ENCODE measurements around the gene CD59.

The CD59 gene

GRCh38 chr11:33668951-33669596, 67.1 kb downstream of the CD59 start:
- DNase-seq (ENCODE audit: extremely low spot score): no peak
- ChIA-PET POLR2A (no interaction called here), CTCF (interaction anchor here (1.1 to 2.2 kb wide), 3 partner anchors 10 to 21 kb away, joined by 3 to 5 read pairs (median 4); no protein-coding TSS in a partner anchor)
- no peak for TF ChIP-seq CTCF (IDR thresholded peaks at IDR 0.05; ENCODE audit: control extremely low read depth, extremely low read depth, low read depth, missing control alignments)

- DNase-seq (ENCODE audit: extremely low spot score): no peak
- CTCF ChIA-PET: interaction anchor here (1.1 to 2.2 kb wide), 2 partner anchors 14 to 20 kb away, joined by 3 to 5 read pairs; no protein-coding TSS in a partner anchor
- no peak for TF ChIP-seq CTCF (IDR thresholded peaks at IDR 0.05; ENCODE audit: control extremely low read depth, extremely low read depth, low read depth, missing control alignments)
- POLR2A ChIA-PET: no interaction called here
Measured at GRCh38 chr11:33668468-33668825, 67.8 kb downstream of the CD59 start.

GRCh38 chr11:33667819-33668467, 68.3 kb downstream of the CD59 start:
- TF ChIP-seq CTCF (IDR thresholded peaks at IDR 0.05; ENCODE audit: control extremely low read depth, extremely low read depth, low read depth, missing control alignments): no peak
- no peak for DNase-seq (ENCODE audit: extremely low spot score)
- CTCF ChIA-PET: interaction anchor here (1.1 to 2.2 kb wide), 2 partner anchors 13 to 20 kb away, joined by 3 to 5 read pairs; no protein-coding TSS in a partner anchor
- POLR2A ChIA-PET: no interaction called here

GRCh38 chr11:33665350-33666106, 70.7 kb downstream of the CD59 start:
- no peak for TF ChIP-seq CTCF (IDR thresholded peaks at IDR 0.05; ENCODE audit: control extremely low read depth, extremely low read depth, low read depth, missing control alignments)
- ChIA-PET POLR2A (no interaction called here), CTCF (interaction anchor here (1.2 to 2.0 kb wide), 2 partner anchors 15 to 27 kb away, joined by 3 to 6 read pairs; no protein-coding TSS in a partner anchor)
- DNase-seq (ENCODE audit: extremely low spot score): no peak

- no peak for TF ChIP-seq CTCF (IDR thresholded peaks at IDR 0.05; ENCODE audit: control extremely low read depth, extremely low read depth, low read depth, missing control alignments)
- ChIA-PET CTCF (interaction anchor here (1.2 to 2.0 kb wide), 2 partner anchors 16 to 27 kb away, joined by 3 to 6 read pairs; no protein-coding TSS in a partner anchor), POLR2A (no interaction called here)
- no peak for DNase-seq (ENCODE audit: extremely low spot score)
Measured at GRCh38 chr11:33664827-33665226, 71.4 kb downstream of the CD59 start.

GRCh38 chr11:33664166-33664565, 72.1 kb downstream of the CD59 start:
- ChIA-PET CTCF (interaction anchor here (1.2 to 1.3 kb wide), 2 partner anchors 17 to 139 kb away, joined by 3 read pairs; no protein-coding TSS in a partner anchor), POLR2A (no interaction called here)
- DNase-seq (ENCODE audit: extremely low spot score): no peak
- TF ChIP-seq CTCF (IDR thresholded peaks at IDR 0.05; ENCODE audit: control extremely low read depth, extremely low read depth, low read depth, missing control alignments): no peak
